ENCODE measurements around the gene KIF19. TPM values are rescaled to one million over a fixed set of nuclear protein-coding genes. Genes with fewer than 3 reads are reported as not detected.
A peak's percentile ranks its signal among the peaks of the same experiment; 100 is the strongest.

The KIF19 gene
- total and polyA plus RNA-seq, 10 of the 15 experiments (the other 5 are each of a cell fraction or from before 2014, with no cell fraction given): 0.06 to 0.07 TPM; not detected in 8

GRCh38 chr17:74318391-74318790 lies 7.6 kb upstream of the KIF19 start:
- ATAC-seq: no peak
- BruUV-seq (replicated peaks): no TSS peak
- TF ChIP-seq MAX (IDR thresholded peaks at IDR 0.05; ENCODE audit: low read depth, low read length) (no peak), ZNF207 (IDR thresholded peaks at IDR 0.05; ENCODE audit: borderline replicate concordance) (no peak), SIX5 (IDR thresholded peaks at IDR 0.05; ENCODE audit: low read depth, low read length, severe bottlenecking) (no peak), TCF3 (IDR thresholded peaks at IDR 0.05; ENCODE audit: borderline replicate concordance, insufficient read depth, low read depth, low read length) (0 out of 2 replicates have a peak, but pooled peaks have one; percentile 34), ETV6 (conservative IDR thresholded peaks at IDR 0.05 in 1 of 2, IDR thresholded peaks at IDR 0.05 in 1 of 2; ENCODE audit: borderline replicate concordance in 1 of 2, low read depth in 1 of 2) (no peak), DPF2 (IDR thresholded peaks at IDR 0.05) (no peak), KDM1A (IDR thresholded peaks at IDR 0.05; ENCODE audit: borderline replicate concordance) (no peak), ASH2L (IDR thresholded peaks at IDR 0.05; ENCODE audit: borderline replicate concordance, low read depth) (no peak), ZBED1 (IDR thresholded peaks at IDR 0.05; ENCODE audit: borderline replicate concordance) (no peak), HDAC2 (IDR thresholded peaks at IDR 0.05) (no peak), HCFC1 (IDR thresholded peaks at IDR 0.05; ENCODE audit: low read length) (no peak), IRF3 (IDR thresholded peaks at IDR 0.05) (no peak), JUND (IDR thresholded peaks at IDR 0.05; ENCODE audit: low read depth, low read length) (no peak), CHD1 (IDR thresholded peaks at IDR 0.05; ENCODE audit: low read depth, low read length) (no peak), FOXK2 (IDR thresholded peaks at IDR 0.05) (no peak), SRF (IDR thresholded peaks at IDR 0.05; ENCODE audit: low read depth in 2 of 2, low read length in 2 of 2) (no peak)
- TF ChIP-seq, protein P1, sequence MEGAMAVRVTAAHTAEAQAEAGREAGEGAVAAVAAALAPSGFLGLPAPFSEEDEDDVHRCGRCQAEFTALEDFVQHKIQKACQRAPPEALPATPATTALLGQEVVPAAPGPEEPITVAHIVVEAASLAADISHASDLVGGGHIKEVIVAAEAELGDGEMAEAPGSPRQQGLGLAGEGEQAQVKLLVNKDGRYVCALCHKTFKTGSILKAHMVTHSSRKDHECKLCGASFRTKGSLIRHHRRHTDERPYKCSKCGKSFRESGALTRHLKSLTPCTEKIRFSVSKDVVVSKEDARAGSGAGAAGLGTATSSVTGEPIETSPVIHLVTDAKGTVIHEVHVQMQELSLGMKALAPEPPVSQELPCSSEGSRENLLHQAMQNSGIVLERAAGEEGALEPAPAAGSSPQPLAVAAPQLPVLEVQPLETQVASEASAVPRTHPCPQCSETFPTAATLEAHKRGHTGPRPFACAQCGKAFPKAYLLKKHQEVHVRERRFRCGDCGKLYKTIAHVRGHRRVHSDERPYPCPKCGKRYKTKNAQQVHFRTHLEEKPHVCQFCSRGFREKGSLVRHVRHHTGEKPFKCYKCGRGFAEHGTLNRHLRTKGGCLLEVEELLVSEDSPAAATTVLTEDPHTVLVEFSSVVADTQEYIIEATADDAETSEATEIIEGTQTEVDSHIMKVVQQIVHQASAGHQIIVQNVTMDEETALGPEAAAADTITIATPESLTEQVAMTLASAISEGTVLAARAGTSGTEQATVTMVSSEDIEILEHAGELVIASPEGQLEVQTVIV (IDR thresholded peaks at IDR 0.05; ENCODE audit: borderline replicate concordance, partially characterized antibody): no peak
- TF ChIP-seq, protein P2, sequence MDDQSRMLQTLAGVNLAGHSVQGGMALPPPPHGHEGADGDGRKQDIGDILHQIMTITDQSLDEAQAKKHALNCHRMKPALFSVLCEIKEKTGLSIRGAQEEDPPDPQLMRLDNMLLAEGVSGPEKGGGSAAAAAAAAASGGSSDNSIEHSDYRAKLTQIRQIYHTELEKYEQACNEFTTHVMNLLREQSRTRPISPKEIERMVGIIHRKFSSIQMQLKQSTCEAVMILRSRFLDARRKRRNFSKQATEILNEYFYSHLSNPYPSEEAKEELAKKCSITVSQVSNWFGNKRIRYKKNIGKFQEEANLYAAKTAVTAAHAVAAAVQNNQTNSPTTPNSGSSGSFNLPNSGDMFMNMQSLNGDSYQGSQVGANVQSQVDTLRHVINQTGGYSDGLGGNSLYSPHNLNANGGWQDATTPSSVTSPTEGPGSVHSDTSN (IDR thresholded peaks at IDR 0.05; ENCODE audit: insufficient replicate concordance, low read depth, low read length): peak; percentile 40
- TF ChIP-seq, protein P3, sequence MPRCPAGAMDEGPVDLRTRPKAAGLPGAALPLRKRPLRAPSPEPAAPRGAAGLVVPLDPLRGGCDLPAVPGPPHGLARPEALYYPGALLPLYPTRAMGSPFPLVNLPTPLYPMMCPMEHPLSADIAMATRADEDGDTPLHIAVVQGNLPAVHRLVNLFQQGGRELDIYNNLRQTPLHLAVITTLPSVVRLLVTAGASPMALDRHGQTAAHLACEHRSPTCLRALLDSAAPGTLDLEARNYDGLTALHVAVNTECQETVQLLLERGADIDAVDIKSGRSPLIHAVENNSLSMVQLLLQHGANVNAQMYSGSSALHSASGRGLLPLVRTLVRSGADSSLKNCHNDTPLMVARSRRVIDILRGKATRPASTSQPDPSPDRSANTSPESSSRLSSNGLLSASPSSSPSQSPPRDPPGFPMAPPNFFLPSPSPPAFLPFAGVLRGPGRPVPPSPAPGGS (IDR thresholded peaks at IDR 0.05; ENCODE audit: borderline replicate concordance, insufficient read depth, low read depth, low read length, poor library complexity, severe bottlenecking): peak; percentile 94

More at GRCh38 chr17:74318391-74318790, 7.6 kb upstream of the KIF19 start:
- no peaks in the 10 kb centered on the region for H3K9me3 ChIP-seq (replicated peaks; ENCODE audit: control insufficient read depth, insufficient read depth, low read length)
- H3K79me2 ChIP-seq (ENCODE audit: control insufficient read depth, insufficient read depth, low read length): no peaks in the 10 kb centered on the region
- DNase-seq (ENCODE audit: low read depth, low spot score): no peak
- no peaks in the 10 kb centered on the region for H3K4me1 ChIP-seq (ENCODE audit: control insufficient read depth, insufficient read depth, low read length)
- peaks cover 0 to 4% of the 10 kb centered on the region in 2 experiments; a peak in 2 of 4 replicates for H3K27me3 ChIP-seq (replicated peaks in 1 of 2; ENCODE audit: control insufficient read depth in 2 of 2, insufficient read depth in 2 of 2, low read length in 1 of 2)
- no peak overlapping the region for H3K9ac ChIP-seq (ENCODE audit: control insufficient read depth, insufficient read depth, low read length)
- H4K20me1 ChIP-seq (ENCODE audit: control insufficient read depth, insufficient read depth): no peaks in the 10 kb centered on the region
- ChIA-PET SMC1A (ENCODE audit: uncharacterized antibody, unreplicated experiment) (no interaction called here), CTCF (no interaction called here), RAD21 (ENCODE audit: unreplicated experiment) (interaction anchor here (0.6 kb wide), 1 partner anchor 35 kb away, joined by 7 read pairs; no protein-coding TSS in a partner anchor), POLR2A (no interaction called here)
- intact Hi-C loops (cut with micrococcal nuclease; ENCODE audit: unreplicated experiment) (no loop called here), in situ Hi-C loops (cut with MboI) (no loop called here)
- H3K36me3 ChIP-seq (ENCODE audit: control insufficient read depth in 2 of 2, insufficient read depth in 2 of 2, low read length in 1 of 2): no peaks in the 10 kb centered on the region
- no peak overlapping the region for H2AFZ ChIP-seq (ENCODE audit: control insufficient read depth, low read depth, low read length)
- H3K4me2 ChIP-seq (ENCODE audit: control insufficient read depth, insufficient read depth): no peak overlapping the region
- WGBS (ENCODE audit: insufficient coverage, insufficient replicate concordance, low lambda C conversion rate, missing lambda C conversion rate): 57% methylated on average over 10 of the region's 10 CpGs
- no peak for FAIRE-seq
- no peak overlapping the region for H3K4me3 ChIP-seq
- H3K27ac ChIP-seq (ENCODE audit: control insufficient read depth, insufficient read depth): no peak overlapping the region
